ENCODE measurements around the gene EZH1. TPM values are rescaled to one million over a fixed set of nuclear protein-coding genes. Genes with fewer than 3 reads are reported as not detected.

Gene EZH1
- total RNA-seq (2021; fragmentation: NEBNext Ultra II Directional; extraction: Animal tissue kit (Norgen Biotek cat#: 25700)): 10 to 100 TPM; 18.3 to 21.2 (median 19.2) TPM
- long read RNA-seq, full-length matches to known transcripts: 2 of 9 reads
- long read RNA-seq, partial matches to known transcripts: 3 of 9 reads
- long read RNA-seq, other reads (novel, unspliced or antisense): 4 of 9 reads

DNA sequence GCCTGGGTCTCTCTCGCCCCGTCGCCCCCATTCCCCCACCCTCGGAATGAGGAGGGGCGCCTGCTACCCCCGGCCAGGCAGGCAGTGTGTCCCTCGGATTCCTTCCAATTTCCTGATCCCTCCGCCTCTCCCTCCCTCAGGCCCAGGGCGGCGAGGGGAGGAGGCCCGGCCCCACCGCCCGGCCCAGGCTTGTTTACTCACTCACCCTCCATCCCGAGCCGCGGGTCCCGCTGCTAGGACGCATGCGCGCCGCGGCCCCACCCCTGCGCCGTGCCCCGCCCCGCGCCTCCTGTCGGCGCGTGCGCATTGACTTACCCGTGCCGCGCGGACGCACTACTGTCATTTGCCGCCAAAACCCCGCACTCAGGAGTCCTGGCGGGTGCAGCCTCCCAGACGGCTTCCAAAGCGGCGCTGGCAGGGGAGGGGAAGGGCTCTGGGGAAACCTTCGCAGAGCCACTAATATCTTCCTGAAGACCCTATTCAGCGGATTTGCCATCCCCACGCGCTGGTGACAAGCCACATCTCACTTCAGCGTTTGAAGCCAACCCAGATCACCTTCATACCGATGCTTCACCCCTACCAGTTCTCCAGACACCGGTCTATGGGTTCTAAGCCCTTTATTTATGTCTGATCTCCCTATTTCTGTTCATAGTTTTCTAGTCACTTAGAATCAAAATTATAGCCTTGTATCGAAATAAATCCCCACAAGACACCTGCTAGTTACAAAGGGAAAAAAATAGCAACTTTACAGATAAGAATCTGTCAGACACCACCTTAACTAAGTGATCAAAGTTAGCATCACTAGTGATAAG is at the start of gene EZH1:
EZH1 (minus strand) TSS at position 235 of the 812 bp plus-strand sequence. CDS start 16,099 bp downstream, outside the sequence.
- peaks cover 23% of the 10 kb centered on the region for H3K4me1 Mint-ChIP-seq (ENCODE audit: low read depth)
- peak; percentile 76 for DNase-seq
- H3K4me3 Mint-ChIP-seq: peak within 1 kb of the TSS; percentile 93
- no peak for TF ChIP-seq CTCF (IDR thresholded peaks at IDR 0.05)
- H3K9me3 Mint-ChIP-seq: no peaks in the 10 kb centered on the region
- H3K27ac Mint-ChIP-seq: peak within 1 kb of the TSS; percentile 89
- H3K27me3 Mint-ChIP-seq (ENCODE audit: insufficient read depth): peaks cover 8% of the 10 kb centered on the region
- no peaks in the 10 kb centered on the region for H3K36me3 Mint-ChIP-seq (ENCODE audit: low read depth)

- no peak overlapping the region for H3K4me3 Mint-ChIP-seq
- peaks cover 10% of the 10 kb centered on the region for H3K4me1 Mint-ChIP-seq (ENCODE audit: low read depth)
- no peaks in the 10 kb centered on the region for H3K9me3 Mint-ChIP-seq
- no peak for DNase-seq
- H3K36me3 Mint-ChIP-seq (ENCODE audit: low read depth): peaks cover 42% of the 10 kb centered on the region
- no peak overlapping the region for H3K27ac Mint-ChIP-seq
- TF ChIP-seq CTCF (IDR thresholded peaks at IDR 0.05): no peak
- H3K27me3 Mint-ChIP-seq (ENCODE audit: insufficient read depth): no peaks in the 10 kb centered on the region; the same call in 1 of the 2 replicates
Observed at GRCh38 chr17:42792545-42792944, 47.7 kb upstream of the EZH1 start.

DNA sequence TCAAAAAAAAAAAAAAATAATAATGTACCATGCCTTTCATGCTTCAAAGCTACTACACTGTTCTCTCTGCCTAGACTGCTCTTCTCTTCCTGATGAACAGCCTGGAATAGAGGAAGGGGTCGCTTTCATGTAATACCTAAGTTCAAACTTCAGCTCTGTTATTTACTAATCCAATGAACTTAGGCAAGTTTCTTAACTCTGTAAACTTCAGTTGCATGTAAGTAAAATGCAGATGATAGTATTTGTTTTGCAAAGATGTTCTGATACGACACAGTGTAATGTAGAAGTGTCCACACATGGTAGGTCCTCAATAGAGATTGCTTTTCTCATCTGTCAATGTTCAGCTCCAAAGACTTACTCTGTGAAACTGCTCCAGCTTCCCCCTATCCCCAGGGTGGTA is 47.1 kb upstream of the EZH1 start:
- Mint-ChIP-seq H3K36me3 (ENCODE audit: low read depth) (peaks cover 46% of the 10 kb centered on the region), H3K27ac (no peak overlapping the region), H3K4me3 (no peak overlapping the region), H3K9me3 (no peaks in the 10 kb centered on the region), H3K27me3 (ENCODE audit: insufficient read depth) (no peaks in the 10 kb centered on the region; the same call in 1 of the 2 replicates), H3K4me1 (ENCODE audit: low read depth) (peaks cover 4% of the 10 kb centered on the region)
- no peak for TF ChIP-seq CTCF (IDR thresholded peaks at IDR 0.05)
- no peak for DNase-seq

GRCh38 chr17:42787266-42787665 is 42.4 kb upstream of the EZH1 start:
- Mint-ChIP-seq H3K27ac (no peak overlapping the region), H3K4me1 (ENCODE audit: low read depth) (peaks cover 26% of the 10 kb centered on the region), H3K9me3 (no peaks in the 10 kb centered on the region), H3K27me3 (ENCODE audit: insufficient read depth) (no peaks in the 10 kb centered on the region; the same call in 1 of the 2 replicates), H3K4me3 (no peak overlapping the region), H3K36me3 (ENCODE audit: low read depth) (peaks cover 59% of the 10 kb centered on the region)
- no peak for DNase-seq
- no peak for TF ChIP-seq CTCF (IDR thresholded peaks at IDR 0.05)

DNA sequence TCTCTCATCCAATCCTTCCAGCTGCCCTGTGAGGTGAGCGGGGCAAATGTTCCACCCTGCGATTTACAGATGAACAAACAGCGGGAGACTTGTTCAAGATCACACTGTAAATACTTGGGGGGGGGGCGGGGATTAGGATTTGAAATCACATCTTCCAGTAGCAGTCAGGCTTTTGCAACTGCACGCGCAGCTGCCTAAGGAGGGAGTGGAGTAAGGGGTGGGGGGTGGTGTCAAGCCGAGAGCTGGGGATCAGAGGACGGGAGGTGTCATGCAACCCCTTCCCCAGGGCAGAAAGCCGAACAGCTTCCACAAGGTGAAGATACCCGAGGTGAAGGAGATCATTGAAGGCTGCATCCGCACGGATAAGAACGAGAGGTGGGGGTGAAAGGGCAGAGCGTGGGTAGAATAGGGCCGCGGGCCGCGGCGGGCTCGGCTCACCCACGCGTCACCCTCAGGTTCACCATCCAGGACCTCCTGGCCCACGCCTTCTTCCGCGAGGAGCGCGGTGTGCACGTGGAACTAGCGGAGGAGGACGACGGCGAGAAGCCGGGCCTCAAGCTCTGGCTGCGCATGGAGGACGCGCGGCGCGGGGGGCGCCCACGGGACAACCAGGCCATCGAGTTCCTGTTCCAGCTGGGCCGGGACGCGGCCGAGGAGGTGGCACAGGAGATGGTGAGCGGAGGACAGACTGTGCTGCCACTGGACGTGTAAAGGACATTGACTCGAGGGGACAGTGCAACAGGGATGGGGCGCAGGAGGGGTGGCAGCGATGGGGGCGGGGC is 40.2 kb upstream of the EZH1 start:
- no peak for TF ChIP-seq CTCF (IDR thresholded peaks at IDR 0.05)
- no peaks in the 10 kb centered on the region; the same call in 1 of the 2 replicates for H3K27me3 Mint-ChIP-seq (ENCODE audit: insufficient read depth)
- H3K4me3 Mint-ChIP-seq: no peak overlapping the region
- peaks cover 34% of the 10 kb centered on the region for H3K4me1 Mint-ChIP-seq (ENCODE audit: low read depth)
- H3K36me3 Mint-ChIP-seq (ENCODE audit: low read depth): peaks cover 47% of the 10 kb centered on the region
- no peak overlapping the region for H3K27ac Mint-ChIP-seq
- DNase-seq: no peak
- H3K9me3 Mint-ChIP-seq: no peaks in the 10 kb centered on the region

Data from HFFc6 (cell line).